ENCODE data around the gene BRPF1.

BRPF1 gene

GRCh38 chr3:9791127-9791526, 59.6 kb downstream of the BRPF1 start:
- Histone ChIP-seq H3K4me3 (ENCODE audit: low read depth, low read length) (no peak overlapping the region), H3K27ac (no peak overlapping the region), H3K27me3 (ENCODE audit: insufficient read depth, low read depth, severe bottlenecking) (no peaks in the 10 kb centered on the region), H3K36me3 (peaks cover 47% of the 10 kb centered on the region), H3K9me3 (ENCODE audit: severe bottlenecking) (no peaks in the 10 kb centered on the region)
- TF ChIP-seq CTCF (IDR thresholded peaks at IDR 0.05; ENCODE audit: low read depth, low read length), result no peak
- no peak for DNase-seq

GRCh38 chr3:9791790-9792404, 60.4 kb downstream of the BRPF1 start:
- TF ChIP-seq CTCF (IDR thresholded peaks at IDR 0.05; ENCODE audit: low read depth, low read length), result no peak
- H3K9me3 ChIP-seq (ENCODE audit: severe bottlenecking), result no peaks in the 10 kb centered on the region
- peak overlapping the region; percentile 82 for H3K4me3 ChIP-seq (ENCODE audit: low read depth, low read length)
- peaks cover 39% of the 10 kb centered on the region for H3K36me3 ChIP-seq
- DNase-seq, result no peak
- H3K27ac ChIP-seq, result peak overlapping the region; percentile 98
- no peaks in the 10 kb centered on the region for H3K27me3 ChIP-seq (ENCODE audit: insufficient read depth, low read depth, severe bottlenecking)

- TF ChIP-seq CTCF (IDR thresholded peaks at IDR 0.05; ENCODE audit: low read depth, low read length), result no peak
- peak; percentile 91 for DNase-seq
- H3K36me3 ChIP-seq, result peaks cover 39% of the 10 kb centered on the region
Observed at GRCh38 chr3:9792405-9793160, 61.0 kb downstream of the BRPF1 start, which contains the start of the genes ARPC4 and TADA3. ARPC4 (plus strand) TSS chr3:9793082; CDS start chr3:9793122, 40 bp downstream. TADA3 (minus strand) TSS chr3:9792473; CDS start chr3:9791466, 1,007 bp downstream.

GRCh38 chr3:9793161-9793781, 61.7 kb downstream of the BRPF1 start:
- peak overlapping the region; percentile 82 for H3K4me3 ChIP-seq (ENCODE audit: low read depth, low read length)
- H3K27me3 ChIP-seq (ENCODE audit: insufficient read depth, low read depth, severe bottlenecking), result no peaks in the 10 kb centered on the region
- peaks cover 40% of the 10 kb centered on the region for H3K36me3 ChIP-seq
- no peaks in the 10 kb centered on the region for H3K9me3 ChIP-seq (ENCODE audit: severe bottlenecking)
- no peak for DNase-seq
- no peak for TF ChIP-seq CTCF (IDR thresholded peaks at IDR 0.05; ENCODE audit: low read depth, low read length)
- H3K27ac ChIP-seq, result peak overlapping the region; percentile 98

More at GRCh38 chr3:9792405-9793160, 61.0 kb downstream of the BRPF1 start, which contains the start of the genes ARPC4 and TADA3:
- Histone ChIP-seq H3K4me3 (ENCODE audit: low read depth, low read length) (peak within 1 kb of the TSS; percentile 82), H3K27ac (peak within 1 kb of the TSS; percentile 98), H3K27me3 (ENCODE audit: insufficient read depth, low read depth, severe bottlenecking) (no peaks in the 10 kb centered on the region), H3K9me3 (ENCODE audit: severe bottlenecking) (no peaks in the 10 kb centered on the region)

GRCh38 chr3:9794400-9794799, 62.9 kb downstream of the BRPF1 start:
- DNase-seq, result no peak
- TF ChIP-seq CTCF (IDR thresholded peaks at IDR 0.05; ENCODE audit: low read depth, low read length), result no peak
- no peak overlapping the region for H3K27ac ChIP-seq
- no peaks in the 10 kb centered on the region for H3K9me3 ChIP-seq (ENCODE audit: severe bottlenecking)
- peaks cover 45% of the 10 kb centered on the region for H3K36me3 ChIP-seq
- H3K4me3 ChIP-seq (ENCODE audit: low read depth, low read length), result no peak overlapping the region
- no peaks in the 10 kb centered on the region for H3K27me3 ChIP-seq (ENCODE audit: insufficient read depth, low read depth, severe bottlenecking)

Data from WERI-Rb-1 (cell line).